Suprapubic skin (tissue), 3 donors: ENCODE results near the gene HINT1.

Experiments
- EP300 ChIP-seq: sonication (generic); formaldehyde crosslinking; IDR thresholded peaks from one replicate; pipeline ENCODE4 v1.6.1; 2017; ENCODE audit warnings: antibody characterized with exemption
- POLR2A ChIP-seq, 2 donors: fragments of 450-650 bp; IDR thresholded peaks; one replicate each; pipeline ENCODE4 v1.6.1; 2017; ENCODE audit warnings: antibody characterized with exemption in 2 of 2, mild to moderate bottlenecking in 2 of 2, moderate library complexity in 2 of 2
- TF ChIP-seq, protein P1 (sequence below), 2 donors: fragments of 200-600 bp in 1 of 2; fragments of 450-650 bp in 1 of 2; sonication (generic) in 1 of 2; IDR thresholded peaks; one replicate each; pipeline ENCODE4 v1.5.1; 2016 to 2019; ENCODE audit warnings: antibody characterized with exemption in 2 of 2, mild to moderate bottlenecking in 1 of 2, moderate library complexity in 1 of 2

DNA sequence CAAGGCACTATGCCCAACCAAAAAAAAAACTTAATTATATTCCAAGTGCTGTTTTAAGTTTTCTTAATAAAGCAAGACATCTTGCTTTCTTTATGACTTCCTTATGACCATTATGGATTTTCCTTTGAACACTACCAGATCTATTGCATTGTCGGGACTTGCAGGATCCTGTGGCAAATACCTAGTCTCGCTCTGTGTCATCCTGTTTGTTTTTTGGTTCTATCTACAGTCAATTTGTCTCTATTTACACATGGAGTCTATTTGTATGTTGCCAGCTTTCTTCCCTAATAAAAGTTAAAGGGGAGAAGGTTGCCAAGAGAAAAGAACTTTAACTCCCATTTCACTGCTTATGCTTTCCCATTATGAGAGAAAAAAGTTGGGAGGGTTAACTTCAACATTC is 4.9 kb downstream of the HINT1 start:
- TF ChIP-seq, protein P1, sequence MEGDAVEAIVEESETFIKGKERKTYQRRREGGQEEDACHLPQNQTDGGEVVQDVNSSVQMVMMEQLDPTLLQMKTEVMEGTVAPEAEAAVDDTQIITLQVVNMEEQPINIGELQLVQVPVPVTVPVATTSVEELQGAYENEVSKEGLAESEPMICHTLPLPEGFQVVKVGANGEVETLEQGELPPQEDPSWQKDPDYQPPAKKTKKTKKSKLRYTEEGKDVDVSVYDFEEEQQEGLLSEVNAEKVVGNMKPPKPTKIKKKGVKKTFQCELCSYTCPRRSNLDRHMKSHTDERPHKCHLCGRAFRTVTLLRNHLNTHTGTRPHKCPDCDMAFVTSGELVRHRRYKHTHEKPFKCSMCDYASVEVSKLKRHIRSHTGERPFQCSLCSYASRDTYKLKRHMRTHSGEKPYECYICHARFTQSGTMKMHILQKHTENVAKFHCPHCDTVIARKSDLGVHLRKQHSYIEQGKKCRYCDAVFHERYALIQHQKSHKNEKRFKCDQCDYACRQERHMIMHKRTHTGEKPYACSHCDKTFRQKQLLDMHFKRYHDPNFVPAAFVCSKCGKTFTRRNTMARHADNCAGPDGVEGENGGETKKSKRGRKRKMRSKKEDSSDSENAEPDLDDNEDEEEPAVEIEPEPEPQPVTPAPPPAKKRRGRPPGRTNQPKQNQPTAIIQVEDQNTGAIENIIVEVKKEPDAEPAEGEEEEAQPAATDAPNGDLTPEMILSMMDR (IDR thresholded peaks at IDR 0.05): no peak
- no peak for TF ChIP-seq EP300
- no peak for TF ChIP-seq POLR2A (IDR thresholded peaks at IDR 0.05)
